IMR-90 (cell line): ENCODE data around the gene LBP. TPM values are rescaled to one million over a fixed set of nuclear protein-coding genes. Genes with fewer than 3 reads are reported as not detected.

Source experiments
- ATAC-seq: fragments of 200-7000 bp; cut with Tn5 transposase; 2 replicates; pipeline ENCODE4 v1.9.1; 2020; ENCODE audit warnings: low read depth, mild to moderate bottlenecking, moderate library complexity
- BruUV-seq: library from RNA; stranded (reverse); fragments of 400-500 nt; replicated peaks from 2 replicates; lab custom pipeline; 2021; lab: Mats Ljungman, UMichigan
- CTCF ChIA-PET: fragments of 300-600 bp; formaldehyde crosslinking; extraction: SDS; loops from one replicate; lab custom pipeline; 2021; ENCODE audit warnings: antibody characterized with exemption; lab: Yijun Ruan, JAX
- POLR2A ChIA-PET: fragments of 300-600 bp; sonication (Branson Sonifier 250); formaldehyde crosslinking; loops from one replicate; lab custom pipeline; 2022; ENCODE audit warnings: antibody characterized with exemption; ENCODE audit not compliant: unreplicated experiment; lab: Charles Lee
- DNase-seq: peaks from one replicate; pipeline ENCODE4 v3.0.0; 2013
- H2AFZ ChIP-seq: replicated peaks from 2 replicates; pipeline ENCODE3; 2013; ENCODE audit warnings: low read length, mild to moderate bottlenecking; ENCODE audit not compliant: poor library complexity
- H2AK5ac ChIP-seq: 2 replicates; pipeline ENCODE4 v1.6.1; 2013; ENCODE audit warnings: low read depth, low read length, inconsistent platforms
- H2AK9ac ChIP-seq: replicated peaks from 2 replicates; pipeline ENCODE3; 2013; ENCODE audit warnings: mild to moderate bottlenecking, low read depth, low read length, moderate library complexity; ENCODE audit not compliant: poor library complexity
- H2BK120ac ChIP-seq: 2 replicates; pipeline ENCODE4 v1.6.1; 2013; ENCODE audit warnings: low read depth, low read length, inconsistent platforms
- H2BK15ac ChIP-seq: 3 replicates; pipeline ENCODE4 v1.6.1; 2013; ENCODE audit warnings: low read depth, low read length, inconsistent platforms
- H2BK20ac ChIP-seq: 2 replicates; pipeline ENCODE4 v1.6.1; 2013; ENCODE audit warnings: low read depth, mild to moderate bottlenecking, inconsistent platforms, low read length, moderate library complexity
- H2BK5ac ChIP-seq: 2 replicates; pipeline ENCODE4 v1.6.1; 2013; ENCODE audit warnings: mild to moderate bottlenecking, low read depth, low read length, inconsistent platforms; ENCODE audit not compliant: poor library complexity, severe bottlenecking
- H3K14ac ChIP-seq: replicated peaks from 2 replicates; pipeline ENCODE4 v1.6.1; 2013; ENCODE audit warnings: low read depth, low read length, inconsistent platforms
- H3K18ac ChIP-seq: 2 replicates; pipeline ENCODE4 v1.6.1; 2013; ENCODE audit warnings: low read depth, low read length, control low read depth
- H3K23ac ChIP-seq: 2 replicates; pipeline ENCODE4 v1.6.1; 2013; ENCODE audit warnings: low read depth, low read length, inconsistent platforms
- H3K27ac ChIP-seq: 2 replicates; pipeline ENCODE4 v1.5.1; 2013; ENCODE audit warnings: mild to moderate bottlenecking, control low read depth, low read length; ENCODE audit not compliant: insufficient read depth
- H3K27me3 ChIP-seq: 2 replicates; pipeline ENCODE4 v1.6.1; 2013; ENCODE audit warnings: low read length; ENCODE audit not compliant: control insufficient read depth, insufficient read depth
- H3K36me3 ChIP-seq: 2 replicates; pipeline ENCODE4 v1.6.1; 2013; ENCODE audit warnings: low read length, mixed read lengths; ENCODE audit not compliant: control insufficient read depth, insufficient read depth
- H3K4ac ChIP-seq: 2 replicates; pipeline ENCODE4 v1.6.1; 2013; ENCODE audit warnings: low read depth, low read length, inconsistent platforms
- H3K4me1 ChIP-seq: 2 replicates; pipeline ENCODE4 v1.6.1; 2013; ENCODE audit warnings: low read length, mixed read lengths; ENCODE audit not compliant: control insufficient read depth, insufficient read depth
- H3K4me2 ChIP-seq: 2 replicates; pipeline ENCODE4 v1.6.1; 2013; ENCODE audit warnings: low read depth, mild to moderate bottlenecking, control low read depth, low read length, moderate library complexity
- H3K4me3 ChIP-seq: 2 replicates; pipeline ENCODE4 v1.5.1; 2013; ENCODE audit warnings: low read depth, mild to moderate bottlenecking, control low read depth, low read length, moderate library complexity; ENCODE audit not compliant: insufficient read depth
- H3K56ac ChIP-seq: 2 replicates; pipeline ENCODE4 v1.6.1; 2013; ENCODE audit warnings: low read length, inconsistent platforms; ENCODE audit not compliant: insufficient read depth; ENCODE audit errors: extremely low read depth
- H3K79me1 ChIP-seq, 2 experiments: 2 replicates each; pipeline ENCODE4 v1.6.1; 2013; ENCODE audit warnings: low read length in 2 of 2, inconsistent platforms in 1 of 2, low read depth in 1 of 2
- H3K9ac ChIP-seq: 2 replicates; pipeline ENCODE4 v1.6.1; 2013; ENCODE audit warnings: low read depth, low read length, control low read depth
- H3K9me1 ChIP-seq: 2 replicates; pipeline ENCODE4 v1.6.1; 2013; ENCODE audit warnings: low read length, inconsistent platforms; ENCODE audit not compliant: insufficient read depth
- H3K9me3 ChIP-seq: 2 replicates; pipeline ENCODE4 v1.6.1; 2013; ENCODE audit warnings: low read length; ENCODE audit not compliant: control insufficient read depth, insufficient read depth
- H4K20me1 ChIP-seq: 2 replicates; pipeline ENCODE4 v1.6.1; 2013; ENCODE audit warnings: low read length, inconsistent platforms; ENCODE audit not compliant: insufficient read depth
- H4K5ac ChIP-seq: 2 replicates; pipeline ENCODE4 v1.6.1; 2013; ENCODE audit warnings: mild to moderate bottlenecking, low read depth, low read length, control low read depth
- H4K8ac ChIP-seq, 2 experiments: 2 replicates each; pipeline ENCODE4 v1.6.1; 2013; ENCODE audit warnings: low read depth in 2 of 2, low read length in 2 of 2, control low read depth in 1 of 2, inconsistent platforms in 1 of 2
- H4K91ac ChIP-seq: 2 replicates; pipeline ENCODE4 v1.6.1; 2013; ENCODE audit warnings: low read depth, low read length, inconsistent platforms; ENCODE audit not compliant: insufficient read depth
- RAD21 ChIP-seq: IDR thresholded peaks from 2 replicates; pipeline ENCODE4 v1.6.1; 2012; ENCODE audit warnings: low read length, improper control_type of control experiment
- WGBS, 2 experiments: methylation state at CpG; one replicate each; pipeline versions ENCODE4 v1.1.5 to v1.1.7; 2013; ENCODE audit warnings: missing lambda C conversion rate in 2 of 2; ENCODE audit not compliant: insufficient read length in 1 of 2; ENCODE audit errors: extremely low coverage in 2 of 2; 5-methylcytosine and 5-hydroxymethylcytosine counted together
- dilution Hi-C: fragments of 300-500 bp; cut with HindIII; formaldehyde crosslinking; loops from one replicate; pipeline ENCODE4 v1.14.3; 2018; ENCODE audit warnings: low sequenced_read_pairs; ENCODE audit not compliant: unreplicated experiment
- in situ Hi-C: fragments of 300-500 bp; cut with MboI; formaldehyde crosslinking; loops from 3 replicates; pipeline ENCODE4 v1.14.3; 2019; ENCODE audit warnings: low sequenced_read_pairs, inconsistent platforms, mixed read lengths
- intact Hi-C: fragments of 100-400 bp; cut with micrococcal nuclease; formaldehyde crosslinking; loops from 2 replicates; pipeline ENCODE4 v1.10.0; 2022
- polyA plus RNA-seq, 3 experiments: library from polyadenylated mRNA; depleted of rRNA; stranded (reverse); fragments of >200 nt; gene quantifications; 2 replicates each; pipeline ENCODE4 v1.2.3, GENCODE V29; 2012; ENCODE audit warnings: low replicate concordance in 1 of 3
- total RNA-seq: library from RNA; depleted of rRNA; stranded (reverse); fragments of >200 nt; gene quantifications from 2 replicates; pipeline ENCODE4 v1.2.3, GENCODE V29; 2012

The LBP gene
- total and polyA plus RNA-seq, 2 of the 4 experiments (the other 2 are of a cell fraction): not detected

DNA sequence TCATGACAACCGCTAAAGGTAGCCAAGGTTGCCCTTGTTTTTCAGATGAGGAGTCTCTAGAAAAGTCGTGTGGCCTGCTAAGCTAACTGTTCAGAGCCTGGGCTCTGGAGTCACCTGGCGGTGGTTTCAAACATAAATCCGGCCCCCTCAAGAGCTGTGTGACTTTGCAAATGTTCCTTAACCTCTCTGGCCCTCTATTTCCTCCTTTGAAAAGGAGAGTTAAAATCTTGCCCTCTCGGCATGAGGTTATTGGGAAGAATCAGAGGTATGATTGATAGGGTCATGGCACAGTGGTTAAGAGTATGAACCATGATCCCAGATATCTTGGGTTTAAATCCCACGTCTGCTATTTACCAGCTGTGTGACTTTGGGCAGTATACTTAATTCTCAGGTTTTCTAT, 5.6 kb upstream of the LBP start:
- no peak overlapping the region for H4K5ac ChIP-seq
- H4K8ac ChIP-seq: no peak overlapping the region
- no peak overlapping the region for H2BK20ac ChIP-seq
- no peak overlapping the region for H2AK5ac ChIP-seq
- H2BK5ac ChIP-seq: no peak overlapping the region
- no peak overlapping the region for H3K4me2 ChIP-seq
- peaks cover 5% of the 10 kb centered on the region; the same call in 1 of the 2 replicates for H3K9me1 ChIP-seq
- no peak for DNase-seq
- H2AFZ ChIP-seq: no peak overlapping the region
- H3K56ac ChIP-seq: no peak overlapping the region
- BruUV-seq: no TSS peak
- H3K79me1 ChIP-seq: no peaks in the 10 kb centered on the region
- intact Hi-C loops (no loop called here), in situ Hi-C loops (no loop called here), dilution Hi-C loops (no loop called here)
- H2AK9ac ChIP-seq: no peak overlapping the region
- no peak overlapping the region for H2BK15ac ChIP-seq
- POLR2A ChIA-PET: no interaction called here
- no peak overlapping the region for H2BK120ac ChIP-seq
- H3K4me3 ChIP-seq: no peak overlapping the region
- no peak overlapping the region for H3K27ac ChIP-seq
- H3K9ac ChIP-seq: no peak overlapping the region
- peaks cover 19% of the 10 kb centered on the region for H3K27me3 ChIP-seq
- H3K23ac ChIP-seq: no peak overlapping the region
- H4K20me1 ChIP-seq: no peaks in the 10 kb centered on the region
- no peak for ATAC-seq
- peaks cover 2% of the 10 kb centered on the region; the same call in 1 of the 2 replicates for H3K4me1 ChIP-seq
- no peak overlapping the region for H4K91ac ChIP-seq
- peaks cover 6% of the 10 kb centered on the region for H3K9me3 ChIP-seq
- H3K18ac ChIP-seq: no peak overlapping the region
- H3K4ac ChIP-seq: no peak overlapping the region
- 56% methylated on average over 2 of the region's 6 CpGs; no CpG with 5 or more reads in 1 of the 2 experiments for WGBS, 2 experiments
- H3K36me3 ChIP-seq: no peaks in the 10 kb centered on the region
- no peak for TF ChIP-seq RAD21
- H3K14ac ChIP-seq: no peak overlapping the region
- CTCF ChIA-PET: no interaction called here
